Astrocyte (in vitro differentiated cells and primary cell): ENCODE results near the gene TLE5. TPM values are rescaled to one million over a fixed set of nuclear protein-coding genes. Genes with fewer than 3 reads are reported as not detected.

Experiments
- DNase-seq: peaks from one replicate; pipeline ENCODE4 v3.0.0-alpha.2; 2010; ENCODE audit warnings: low read depth
- FAIRE-seq: peaks from 2 replicates; lab custom pipeline; 2011; peaks lifted over from hg19 to GRCh38; lab: Jason Lieb, UNC
- H2AFZ ChIP-seq: 2 replicates; pipeline ENCODE4 v1.6.0; 2012; ENCODE audit warnings: low read depth, low read length, inconsistent platforms
- H3K27ac ChIP-seq: 2 replicates; pipeline ENCODE4 v1.5.1; 2011; ENCODE audit warnings: low read depth, low read length, inconsistent platforms
- H3K27me3 ChIP-seq: 2 replicates; pipeline ENCODE4 v1.6.0; 2011; ENCODE audit warnings: low read length, inconsistent platforms; ENCODE audit not compliant: insufficient read depth
- H3K36me3 ChIP-seq: 2 replicates; pipeline ENCODE4 v1.5.1; 2011; ENCODE audit warnings: low read length, inconsistent platforms; ENCODE audit not compliant: insufficient read depth
- H3K4me1 ChIP-seq: 2 replicates; pipeline ENCODE4 v1.5.1; 2011; ENCODE audit warnings: low read length, inconsistent platforms; ENCODE audit not compliant: insufficient read depth
- H3K4me2 ChIP-seq: 2 replicates; pipeline ENCODE4 v1.6.0; 2012; ENCODE audit warnings: low read length, inconsistent platforms
- H3K4me3 ChIP-seq: 2 replicates; pipeline ENCODE4 v1.5.1; 2011; ENCODE audit warnings: low read depth, mild to moderate bottlenecking, low read length, inconsistent platforms; ENCODE audit not compliant: insufficient read depth
- H3K79me2 ChIP-seq: 2 replicates; pipeline ENCODE4 v1.6.0; 2012; ENCODE audit warnings: mild to moderate bottlenecking, low read length, inconsistent platforms; ENCODE audit not compliant: insufficient read depth
- H3K9ac ChIP-seq: 2 replicates; pipeline ENCODE4 v1.6.0; 2012; ENCODE audit warnings: mild to moderate bottlenecking, low read length, inconsistent platforms
- H3K9me3 ChIP-seq: 2 replicates; pipeline ENCODE4 v1.5.1; 2012; ENCODE audit warnings: low read depth, mild to moderate bottlenecking, low read length, inconsistent platforms; ENCODE audit not compliant: insufficient read depth
- H4K20me1 ChIP-seq: 2 replicates; pipeline ENCODE4 v1.6.0; 2012; ENCODE audit warnings: low read length, inconsistent platforms; ENCODE audit not compliant: insufficient read depth
- H3K27ac Mint-ChIP-seq: one replicate; pipeline ENCODE4 v1.8.0; 2021; ENCODE audit warnings: mild to moderate bottlenecking, mixed read lengths; ENCODE audit not compliant: unreplicated experiment
- H3K27me3 Mint-ChIP-seq: one replicate; pipeline ENCODE4 v1.8.0; 2021; ENCODE audit warnings: low read depth, mixed read lengths; ENCODE audit not compliant: unreplicated experiment
- H3K36me3 Mint-ChIP-seq: one replicate; pipeline ENCODE4 v1.8.0; 2021; ENCODE audit warnings: low read depth, mixed read lengths; ENCODE audit not compliant: unreplicated experiment
- H3K4me1 Mint-ChIP-seq: one replicate; pipeline ENCODE4 v1.8.0; 2021; ENCODE audit warnings: low read depth, mixed read lengths; ENCODE audit not compliant: unreplicated experiment
- H3K4me3 Mint-ChIP-seq: one replicate; pipeline ENCODE4 v1.8.0; 2021; ENCODE audit warnings: mild to moderate bottlenecking, moderate library complexity, mixed read lengths; ENCODE audit not compliant: unreplicated experiment
- H3K9me3 Mint-ChIP-seq: one replicate; pipeline ENCODE4 v1.8.0; 2021; ENCODE audit warnings: mild to moderate bottlenecking, mixed read lengths; ENCODE audit not compliant: unreplicated experiment
- CTCF ChIP-seq: IDR thresholded peaks from 2 replicates; pipeline ENCODE4 v1.5.1; 2011; ENCODE audit warnings: low read depth, mild to moderate bottlenecking, inconsistent platforms, low read length, moderate library complexity; ENCODE audit not compliant: insufficient read depth
- EZH2 ChIP-seq: IDR thresholded peaks from 2 replicates; pipeline ENCODE4 v1.6.1; 2012; ENCODE audit warnings: mild to moderate bottlenecking, low read length, inconsistent platforms; ENCODE audit not compliant: insufficient read depth
- total RNA-seq: library from RNA; stranded (reverse); gene quantifications from 2 replicates; pipeline ENCODE4 v1.2.1, GENCODE V29; 2021

TLE5 gene
- total RNA-seq, 1 donor from 2014 or later = 210 TPM

GRCh38 chr19:3107658-3108057 lies 45.4 kb upstream of the TLE5 start:
- H3K27ac ChIP-seq = no peak overlapping the region
- no peaks in the 10 kb centered on the region for H3K4me1 ChIP-seq
- peaks cover 87% of the 10 kb centered on the region for H3K79me2 ChIP-seq
- H3K4me3 ChIP-seq = no peak overlapping the region
- no peaks in the 10 kb centered on the region for H3K27me3 ChIP-seq
- H3K36me3 Mint-ChIP-seq = peaks cover 6% of the 10 kb centered on the region
- no peak overlapping the region for H3K4me3 Mint-ChIP-seq
- no peak overlapping the region for H3K4me2 ChIP-seq
- FAIRE-seq (no peak), DNase-seq (no peak)
- TF ChIP-seq EZH2 (no peak), CTCF (no peak)
- no peaks in the 10 kb centered on the region for H3K36me3 ChIP-seq
- no peaks in the 10 kb centered on the region for H3K9me3 ChIP-seq
- H2AFZ ChIP-seq = no peak overlapping the region
- no peak overlapping the region for H3K27ac Mint-ChIP-seq
- H3K27me3 Mint-ChIP-seq = peaks cover 3% of the 10 kb centered on the region
- no peaks in the 10 kb centered on the region for H3K9me3 Mint-ChIP-seq
- no peaks in the 10 kb centered on the region for H3K4me1 Mint-ChIP-seq
- H3K9ac ChIP-seq = no peak overlapping the region
- H4K20me1 ChIP-seq = peaks cover 92% of the 10 kb centered on the region

- FAIRE-seq = no peak
- no peak for DNase-seq
- peaks cover 5% of the 10 kb centered on the region for H3K27me3 Mint-ChIP-seq
- H4K20me1 ChIP-seq = peaks cover 92% of the 10 kb centered on the region
- peaks cover 87% of the 10 kb centered on the region for H3K79me2 ChIP-seq
- H3K27ac Mint-ChIP-seq = no peak overlapping the region
- H3K9ac ChIP-seq = no peak overlapping the region
- no peak overlapping the region for H2AFZ ChIP-seq
- TF ChIP-seq CTCF (no peak), EZH2 (no peak)
- H3K9me3 Mint-ChIP-seq = no peaks in the 10 kb centered on the region
- no peaks in the 10 kb centered on the region for H3K9me3 ChIP-seq
- no peak overlapping the region for H3K27ac ChIP-seq
- no peaks in the 10 kb centered on the region for H3K4me1 ChIP-seq
- no peaks in the 10 kb centered on the region for H3K4me1 Mint-ChIP-seq
- H3K27me3 ChIP-seq = no peaks in the 10 kb centered on the region
- H3K36me3 Mint-ChIP-seq = peaks cover 3% of the 10 kb centered on the region
- no peak overlapping the region for H3K4me3 ChIP-seq
- no peaks in the 10 kb centered on the region for H3K36me3 ChIP-seq
- no peak overlapping the region for H3K4me2 ChIP-seq
- H3K4me3 Mint-ChIP-seq = no peak overlapping the region
Observed at GRCh38 chr19:3106509-3107141, 44.3 kb upstream of the TLE5 start.
